GM18907 (cell line): Measurements from ENCODE around the gene ATRIP.

Source experiments
- ATAC-seq: cut with Tn5 transposase; IDR thresholded peaks from one replicate; pipeline ENCODE4 v1.9.1; 2021; ENCODE audit warnings: mild to moderate bottlenecking, moderate library complexity; ENCODE audit not compliant: unreplicated experiment

ATRIP gene

DNA sequence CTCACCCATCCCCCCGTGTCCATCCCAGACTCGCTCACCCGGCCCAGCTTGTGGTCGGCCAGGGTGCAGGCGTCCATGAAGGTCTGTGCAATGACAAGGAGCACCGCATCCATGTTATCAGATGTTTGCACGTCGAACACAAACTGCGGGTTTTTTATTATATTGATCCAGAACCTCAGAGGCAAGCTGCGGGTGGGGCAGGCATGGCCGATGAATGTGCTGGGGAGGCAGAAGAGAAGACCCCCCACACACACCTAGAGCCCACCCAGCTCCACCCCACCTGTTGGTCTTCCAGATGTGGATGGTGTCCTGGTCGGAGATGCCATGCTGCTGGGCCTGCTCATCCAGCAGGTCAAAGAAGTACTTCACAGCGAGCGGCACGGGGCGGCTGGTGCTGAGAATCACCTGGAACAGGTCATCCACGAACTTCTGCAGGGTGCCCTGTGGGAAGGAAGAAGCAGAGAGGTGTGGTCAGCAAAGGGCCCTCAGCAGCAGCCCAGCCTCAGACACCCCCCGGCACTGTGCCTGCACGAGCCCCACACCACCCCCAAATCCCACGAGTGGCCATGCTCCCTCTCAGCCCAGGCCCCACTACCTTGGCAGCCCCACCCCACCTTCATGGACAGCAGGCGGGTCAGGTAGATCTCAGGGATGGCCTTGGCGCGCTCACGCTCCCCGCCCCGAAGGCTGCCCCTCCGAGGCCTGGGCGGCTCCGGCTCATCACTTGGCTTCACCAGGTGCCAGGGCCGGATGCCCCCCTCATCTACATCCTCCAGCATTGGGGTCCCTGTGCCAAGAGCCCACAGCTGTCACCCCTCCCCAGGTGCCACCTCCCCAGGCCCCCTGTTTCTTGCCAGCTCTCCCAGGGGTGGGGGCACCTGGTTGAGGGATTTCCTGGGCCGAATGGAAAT lies 37.0 kb upstream of the ATRIP start:
- ATAC-seq: no peak

DNA sequence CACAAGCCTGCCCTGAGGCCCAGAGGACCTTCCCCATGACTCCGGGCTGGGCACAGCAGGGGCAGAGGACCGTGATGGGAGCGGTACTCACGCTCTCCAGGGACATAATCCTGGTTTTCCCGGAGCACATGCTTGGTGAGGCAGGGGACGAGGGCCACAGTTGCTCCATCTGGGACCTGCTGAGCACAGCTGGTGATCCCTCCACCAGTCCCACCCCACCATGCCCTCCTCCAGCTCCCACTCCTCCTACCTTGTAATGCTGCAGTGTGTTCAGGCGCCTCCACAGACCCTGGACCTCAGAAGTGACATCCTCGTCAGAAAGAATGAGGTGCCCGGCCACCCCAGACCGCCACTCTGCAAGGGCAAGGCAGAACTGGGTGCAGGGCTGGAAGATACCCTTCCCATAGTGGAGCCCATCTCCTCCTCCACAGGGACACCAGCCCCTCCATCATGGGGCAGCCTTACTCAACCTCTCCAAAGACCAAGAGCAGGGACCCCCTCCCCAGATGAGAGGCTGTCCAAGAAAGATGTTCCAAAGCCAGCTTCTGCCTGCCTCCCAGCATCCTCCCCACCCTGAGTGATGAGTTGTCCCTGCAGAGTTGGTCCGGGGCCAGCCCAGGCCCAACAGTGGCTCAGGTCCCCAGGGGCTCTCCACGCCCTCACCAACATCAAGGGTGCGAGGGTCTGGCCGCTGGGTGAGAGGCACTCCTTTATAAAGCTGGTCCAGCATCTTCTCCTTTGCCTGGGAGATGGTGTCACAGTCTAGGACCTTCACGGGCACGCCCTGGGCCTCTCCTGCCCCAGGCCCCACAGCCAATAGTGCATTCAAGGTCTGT lies 36.1 kb upstream of the ATRIP start:
- no peak for ATAC-seq

DNA sequence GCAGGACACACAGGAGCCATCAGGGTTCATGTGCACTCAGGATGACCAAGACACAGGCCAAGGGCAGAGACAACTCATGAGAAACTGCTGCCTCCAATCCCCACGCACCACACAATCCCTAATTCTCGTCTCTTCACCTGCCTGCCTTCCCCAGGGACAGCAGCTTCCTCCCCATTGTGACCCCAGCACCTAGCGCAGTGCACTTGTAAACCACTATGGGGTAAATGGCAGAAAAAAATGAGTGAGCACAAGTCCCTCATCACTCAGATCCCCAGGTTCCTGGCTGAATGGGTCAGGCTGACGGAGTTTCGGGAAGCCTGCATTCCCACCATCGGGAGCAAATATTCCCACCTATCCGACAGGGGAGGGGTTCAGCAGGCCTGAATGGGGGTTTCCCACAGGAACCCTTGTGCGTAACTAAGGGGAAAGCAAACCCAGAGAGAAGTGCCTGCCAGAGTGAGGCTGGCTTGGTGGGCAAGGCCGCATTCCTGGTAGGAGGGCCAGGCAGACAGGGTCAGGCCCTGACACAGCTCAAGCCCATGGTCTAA lies 35.4 kb upstream of the ATRIP start:
- no peak for ATAC-seq

DNA sequence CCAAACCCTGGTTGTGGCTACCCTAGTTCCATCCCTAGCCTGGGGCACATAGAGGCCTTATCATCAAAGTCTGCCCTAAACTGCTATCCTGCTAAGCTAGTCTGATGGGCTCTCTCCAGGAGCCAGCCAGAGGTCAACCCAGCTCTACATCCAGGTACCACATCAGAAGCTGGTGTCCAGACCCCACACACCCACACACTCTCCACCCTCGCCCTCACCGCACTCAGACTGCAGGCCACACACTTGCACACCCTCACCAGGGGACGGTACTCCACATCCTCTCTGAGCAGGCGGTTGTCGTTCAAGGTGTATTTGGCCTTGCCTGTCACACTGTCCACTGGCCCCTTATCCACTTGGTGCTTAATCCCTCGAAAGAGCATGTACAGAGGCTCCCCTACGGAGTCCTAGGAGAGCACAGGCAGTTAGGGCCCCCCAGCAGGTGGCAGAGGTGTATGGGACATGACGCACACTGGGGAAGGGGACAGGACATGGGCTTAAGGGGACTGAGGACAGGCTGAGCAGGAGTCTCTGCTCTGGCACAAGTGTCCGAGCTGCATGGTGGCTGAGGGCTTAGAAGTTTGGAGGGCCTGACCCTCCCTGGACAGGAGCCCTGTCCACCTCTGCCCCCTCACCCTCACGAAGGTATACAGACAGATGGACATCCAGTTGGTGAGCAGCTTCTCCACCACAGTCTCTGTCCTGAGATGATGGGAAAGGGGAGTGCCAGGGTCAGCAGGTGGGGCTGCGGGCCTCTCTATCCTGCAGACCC lies 34.7 kb upstream of the ATRIP start:
- ATAC-seq: no peak

DNA sequence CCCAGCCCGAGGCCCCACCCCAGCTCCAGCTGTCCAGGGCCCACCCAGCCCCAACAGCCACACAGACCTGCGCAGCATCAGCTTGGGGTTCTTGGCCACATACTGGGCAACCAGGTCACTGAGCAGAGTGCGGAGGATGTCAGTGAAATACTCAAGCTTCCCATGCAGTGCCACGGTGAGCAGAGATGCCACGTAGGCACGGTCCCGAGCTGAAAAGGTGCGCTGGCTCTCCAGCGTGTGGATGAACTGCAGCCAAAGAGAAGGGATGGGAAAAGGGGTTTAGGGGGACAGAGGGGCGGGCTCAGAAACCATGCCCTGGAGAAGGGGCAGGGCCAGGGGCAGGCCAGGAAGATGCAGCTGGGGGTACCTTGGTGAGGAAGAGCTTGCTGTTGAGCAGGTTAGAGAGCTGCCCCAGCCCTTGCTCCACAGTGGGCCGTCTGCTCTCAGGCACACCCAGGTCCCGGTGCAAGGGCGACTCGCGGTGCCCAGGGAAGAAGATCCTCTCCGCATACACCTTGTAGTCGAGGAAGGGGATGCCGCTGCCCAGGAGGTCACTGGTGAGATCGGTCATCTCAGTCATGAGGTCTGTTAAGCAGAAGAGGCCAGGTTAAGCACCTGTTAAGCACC lies 34.0 kb upstream of the ATRIP start:
- ATAC-seq: no peak

DNA sequence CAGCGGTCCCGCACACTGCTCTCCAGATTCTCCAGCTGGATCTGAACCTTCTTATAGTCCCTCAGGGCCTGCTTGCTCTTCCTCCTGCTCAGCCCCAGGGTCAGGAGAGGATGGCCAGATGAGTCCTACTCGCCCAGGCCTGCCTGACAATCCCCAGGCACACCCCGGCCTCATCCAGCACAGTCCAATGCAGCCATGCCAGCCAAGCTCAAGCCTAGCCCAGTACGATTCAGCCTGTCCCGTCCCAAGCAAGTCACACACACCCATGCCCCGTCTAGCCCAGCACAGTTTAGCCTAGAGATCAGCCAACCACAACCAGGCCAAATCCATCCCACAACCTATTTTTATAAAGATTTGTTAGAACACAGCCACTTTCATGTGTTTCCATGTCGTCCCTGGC lies 33.5 kb upstream of the ATRIP start:
- no peak for ATAC-seq

DNA sequence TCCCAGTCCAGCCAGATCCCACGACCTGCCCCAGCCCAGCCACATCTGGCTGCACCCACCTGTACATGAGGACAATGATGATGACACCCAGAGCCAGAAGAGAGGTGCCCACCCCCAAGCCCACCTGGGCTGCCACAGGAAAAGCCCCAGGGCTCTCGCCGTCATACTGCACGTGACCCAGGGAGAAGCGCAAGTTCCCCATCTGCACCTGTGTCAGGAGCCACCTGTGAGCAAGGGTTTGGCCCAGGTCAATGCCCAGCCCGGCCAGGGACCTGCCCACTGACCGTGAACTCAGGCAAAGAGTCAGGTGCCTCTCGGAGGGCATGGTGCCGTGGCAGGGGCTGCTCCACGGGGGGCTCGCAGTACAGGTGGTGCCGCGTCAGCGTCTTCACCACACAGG lies 32.9 kb upstream of the ATRIP start:
- ATAC-seq: no peak

DNA sequence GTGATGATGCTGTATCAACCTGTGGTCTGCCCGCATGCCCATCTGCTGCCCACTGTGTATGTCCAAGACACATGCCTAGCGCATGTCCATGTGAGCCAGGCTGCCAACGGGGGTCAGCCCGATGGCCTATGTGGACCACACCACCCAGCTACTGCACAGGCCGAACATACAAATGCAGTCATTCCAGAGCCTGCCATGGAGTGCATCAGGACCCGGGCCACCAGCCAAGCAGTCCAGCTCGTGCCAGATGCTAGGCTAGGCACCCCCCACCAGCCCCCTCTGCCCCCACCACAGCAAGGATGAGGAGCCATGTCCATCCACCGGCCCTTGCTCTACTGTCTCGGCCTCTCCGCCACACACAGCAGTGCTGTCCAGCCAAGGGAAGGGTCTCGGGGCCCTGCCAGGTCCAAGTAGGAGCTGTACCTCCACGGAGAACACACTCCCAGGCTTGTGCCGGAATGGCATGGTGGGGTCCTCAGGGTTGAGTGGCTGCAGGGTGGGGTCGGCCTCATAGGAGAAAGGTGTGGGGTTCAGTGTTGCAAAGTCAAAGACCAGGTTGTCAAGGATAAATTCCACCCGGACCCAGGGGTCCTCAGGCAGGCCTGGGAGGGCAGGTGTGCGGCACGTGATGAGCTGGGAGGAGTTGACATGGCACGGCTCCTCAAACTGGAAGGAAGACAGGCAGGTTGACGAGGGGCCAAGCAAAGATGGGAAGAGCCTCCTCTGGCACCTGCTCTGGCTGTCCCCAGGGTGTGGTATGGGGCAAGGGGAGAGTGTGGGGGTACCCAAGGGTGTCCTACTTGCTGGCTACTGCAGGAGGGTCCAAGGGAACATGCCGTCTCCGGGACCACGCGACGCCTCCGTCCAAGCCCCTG lies 31.9 kb upstream of the ATRIP start:
- no peak for ATAC-seq

DNA sequence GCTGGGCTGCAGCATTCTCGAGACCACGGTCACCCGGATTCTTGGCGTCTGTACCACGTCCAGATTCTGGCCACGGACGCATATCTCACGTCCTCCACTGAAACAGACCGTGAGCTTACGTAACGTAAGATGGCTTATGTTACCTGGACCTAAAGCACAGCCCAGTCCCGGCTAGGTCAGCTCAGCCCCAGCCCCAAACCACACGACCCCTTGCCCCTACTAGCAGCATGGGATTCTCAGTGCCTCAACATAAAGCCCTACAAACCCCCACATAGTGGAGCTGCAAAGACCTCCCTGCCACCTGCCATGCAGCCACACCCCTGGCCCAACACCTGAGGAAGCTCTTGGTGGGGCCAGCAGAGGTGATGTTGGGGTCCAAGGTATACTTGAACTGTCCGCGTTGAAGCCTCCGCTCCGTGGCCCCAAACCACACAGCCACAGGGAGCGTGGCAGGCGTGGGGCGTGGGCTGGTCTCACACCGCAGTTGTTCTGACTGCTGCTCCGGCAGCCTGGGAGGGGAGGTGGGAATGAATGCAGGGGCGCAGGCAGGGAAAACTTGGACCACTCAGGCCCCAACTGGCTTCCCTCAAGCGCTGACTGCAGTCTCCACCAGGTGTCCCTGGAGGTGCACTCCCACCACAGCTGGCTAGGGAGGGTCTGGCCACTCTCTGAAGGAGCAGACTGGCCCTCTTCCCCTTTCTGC lies 31.1 kb upstream of the ATRIP start:
- no peak for ATAC-seq

DNA sequence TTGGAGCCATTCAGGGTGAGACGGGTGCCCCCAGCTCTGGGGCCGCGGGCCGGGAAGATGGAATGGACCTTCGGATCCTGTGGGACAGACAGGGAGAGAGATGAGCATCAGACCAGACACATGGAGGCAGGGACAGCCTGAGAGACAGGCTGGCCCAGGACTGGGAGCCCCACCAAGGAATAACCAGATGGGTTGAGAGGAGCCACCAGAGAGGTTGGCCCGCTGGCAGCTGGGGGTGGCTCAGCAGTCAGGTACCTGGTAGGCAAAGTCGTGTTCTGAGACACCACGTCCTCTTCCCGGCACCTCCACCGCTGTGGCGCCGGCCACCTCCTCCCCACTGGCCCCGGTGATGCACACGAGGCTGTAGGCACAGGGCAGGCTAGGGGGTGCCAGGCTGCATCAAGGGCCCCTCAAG lies 30.4 kb upstream of the ATRIP start:
- no peak for ATAC-seq

DNA sequence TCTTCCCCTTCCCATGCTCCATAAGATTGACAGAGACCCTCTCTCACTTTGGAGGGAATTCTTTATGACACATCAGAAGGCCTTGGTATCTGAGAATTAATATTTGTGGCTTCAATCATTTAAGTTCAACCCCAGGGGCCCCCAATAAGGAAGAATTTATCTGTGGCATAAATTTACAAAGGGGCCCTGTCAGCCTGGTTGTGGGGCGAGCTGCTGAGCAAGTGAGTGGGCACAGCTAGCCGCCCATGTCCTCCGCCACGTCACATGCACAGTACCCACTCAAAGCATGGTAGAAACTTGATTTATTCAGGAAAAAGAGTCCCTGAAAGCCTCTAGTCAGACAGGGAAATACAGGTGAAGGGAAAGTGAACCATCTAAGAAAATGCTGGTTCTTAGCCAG lies 30.0 kb upstream of the ATRIP start:
- no peak for ATAC-seq

DNA sequence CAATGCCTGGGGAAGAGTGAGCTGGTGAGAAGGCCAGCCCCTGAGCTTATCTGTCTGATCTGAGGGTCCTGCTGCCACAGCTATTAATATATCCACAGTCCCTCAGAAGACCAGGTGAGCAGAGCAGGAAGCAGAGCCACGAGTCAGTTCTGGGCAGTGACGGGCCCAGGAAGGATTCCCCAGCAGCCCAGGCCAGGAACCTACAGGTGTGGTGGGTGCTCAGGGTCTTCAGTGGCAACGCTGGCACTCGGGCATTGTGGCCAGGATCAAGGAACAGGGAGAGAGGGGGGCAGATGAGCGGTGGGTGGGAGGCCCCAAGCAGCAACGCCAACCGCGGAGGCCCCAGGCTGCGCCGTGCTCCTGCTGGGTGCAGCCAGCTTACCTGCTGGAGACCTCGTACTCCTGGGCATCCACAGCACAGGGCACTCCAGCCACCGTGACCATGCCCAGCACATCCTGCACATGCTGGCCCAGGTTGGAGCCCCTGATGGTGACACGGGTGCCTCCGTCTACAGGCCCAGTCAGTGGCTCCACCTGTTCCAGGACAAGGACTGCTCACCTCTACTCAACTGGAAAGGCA lies 28.9 kb upstream of the ATRIP start:
- ATAC-seq: no peak

DNA sequence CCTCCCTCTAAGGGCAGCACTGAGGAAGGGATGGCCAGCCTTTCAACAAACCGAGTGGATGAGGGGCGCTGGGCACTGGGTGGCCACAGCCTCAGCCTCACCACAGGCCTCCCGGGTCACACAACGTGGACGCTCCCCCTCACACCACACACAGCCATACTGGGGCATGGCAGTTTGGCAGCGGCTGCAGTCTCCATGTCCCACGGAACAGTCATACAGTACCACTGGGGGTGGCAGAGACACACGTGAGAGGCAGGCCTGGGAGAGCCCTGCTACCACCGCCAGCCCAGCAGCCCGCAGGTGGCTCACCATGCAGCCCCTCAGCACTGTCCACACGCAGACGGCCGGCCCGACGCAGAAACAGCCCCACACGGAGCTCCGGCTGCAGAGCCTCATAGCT lies 28.4 kb upstream of the ATRIP start:
- no peak for ATAC-seq

DNA sequence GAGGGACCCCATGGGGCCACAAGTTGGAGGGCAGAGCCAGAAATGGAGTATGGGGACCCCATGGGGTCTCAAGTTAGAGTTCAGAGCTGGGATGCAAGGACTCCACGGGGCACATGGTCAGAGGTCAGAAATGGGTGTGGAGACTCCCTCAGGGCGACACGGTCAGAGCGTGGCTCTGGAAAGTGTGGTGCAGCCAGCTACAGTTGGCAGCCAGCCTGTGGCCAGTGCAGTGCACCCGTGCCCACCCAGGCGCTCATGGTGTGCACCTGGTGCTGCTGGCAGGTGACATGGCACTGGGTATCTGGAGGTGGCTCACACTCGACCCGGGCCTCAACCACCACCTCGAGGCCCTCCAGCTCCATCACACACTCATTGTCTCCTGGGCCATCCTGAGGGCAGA lies 27.9 kb upstream of the ATRIP start:
- ATAC-seq: no peak

DNA sequence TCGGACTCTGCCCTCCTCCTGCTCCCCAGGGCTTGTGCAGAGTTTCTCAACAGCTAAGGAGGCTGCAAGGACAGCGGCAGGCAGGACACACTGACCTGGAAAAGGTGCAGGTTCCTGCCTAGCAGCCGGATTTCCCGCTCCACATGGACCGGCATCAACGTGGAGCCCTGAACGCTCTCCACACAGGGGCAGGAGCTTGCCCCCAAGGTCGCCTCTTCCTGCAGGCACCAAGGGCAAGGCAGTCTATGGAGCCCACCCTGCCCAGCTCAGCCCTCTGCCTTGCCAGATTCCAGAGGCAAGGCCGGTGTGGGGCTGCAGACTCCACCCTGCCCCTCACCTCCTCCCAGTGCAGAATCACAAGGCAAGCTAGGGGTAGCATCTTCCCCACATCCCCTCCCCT lies 27.4 kb upstream of the ATRIP start:
- ATAC-seq: no peak

DNA sequence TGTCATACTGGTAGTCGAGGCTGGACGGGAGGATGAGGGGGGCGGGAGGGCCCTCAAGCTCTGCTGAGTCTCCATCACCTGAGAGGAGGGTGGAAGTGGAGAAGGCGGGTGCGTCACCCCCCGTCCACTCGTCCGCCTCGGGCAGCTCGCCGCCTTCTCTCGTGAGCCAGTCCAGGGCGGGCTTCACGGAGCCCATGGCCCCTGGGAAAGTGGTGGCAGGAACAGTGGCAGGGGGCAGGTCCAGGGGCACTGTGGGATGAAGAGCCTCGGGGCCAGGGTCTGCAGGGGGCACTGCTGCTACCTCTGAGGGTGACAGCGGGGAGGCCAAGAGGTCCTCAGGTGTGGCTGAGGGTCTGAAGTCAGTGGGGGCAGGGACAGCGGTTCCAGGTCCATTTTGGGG lies 26.9 kb upstream of the ATRIP start:
- no peak for ATAC-seq

DNA sequence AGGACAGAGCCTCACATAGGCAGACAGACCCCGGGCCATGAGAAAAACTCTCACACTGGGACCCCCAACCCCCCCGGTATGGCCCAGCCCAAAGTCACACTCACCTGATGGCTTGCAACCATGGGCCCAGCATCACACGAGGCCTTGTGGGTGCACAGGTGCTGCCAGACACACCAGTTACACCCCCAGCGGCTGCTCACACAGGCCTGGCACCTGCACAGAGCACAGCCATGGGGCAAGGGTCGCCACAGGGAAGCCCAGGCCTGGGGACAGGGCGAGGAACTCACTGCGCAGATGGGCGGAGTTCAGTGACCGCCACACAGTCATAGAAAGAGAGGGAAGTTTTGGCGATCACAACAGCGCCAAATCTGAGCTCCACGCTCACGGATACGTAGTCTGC lies 26.0 kb upstream of the ATRIP start:
- ATAC-seq: no peak

DNA sequence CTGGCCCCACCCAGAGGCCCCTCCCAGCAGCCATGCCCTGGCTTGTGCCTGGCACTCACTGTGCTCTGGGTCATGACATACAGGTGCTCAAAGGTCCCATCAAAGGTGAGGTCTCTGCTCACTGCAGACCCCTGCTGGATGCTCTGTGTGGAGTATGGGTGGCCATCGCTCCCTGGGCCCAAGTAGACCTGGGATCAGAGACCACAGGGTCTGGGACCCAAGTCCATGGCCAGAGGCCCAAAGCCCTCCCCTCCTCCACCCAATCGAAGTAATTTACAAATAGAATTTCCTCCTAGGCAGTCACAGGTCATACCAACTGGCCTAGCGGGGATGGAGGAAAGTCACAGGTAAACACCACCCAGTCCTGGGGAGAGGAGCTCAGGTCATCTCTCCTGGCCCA lies 24.3 kb upstream of the ATRIP start:
- ATAC-seq: no peak

DNA sequence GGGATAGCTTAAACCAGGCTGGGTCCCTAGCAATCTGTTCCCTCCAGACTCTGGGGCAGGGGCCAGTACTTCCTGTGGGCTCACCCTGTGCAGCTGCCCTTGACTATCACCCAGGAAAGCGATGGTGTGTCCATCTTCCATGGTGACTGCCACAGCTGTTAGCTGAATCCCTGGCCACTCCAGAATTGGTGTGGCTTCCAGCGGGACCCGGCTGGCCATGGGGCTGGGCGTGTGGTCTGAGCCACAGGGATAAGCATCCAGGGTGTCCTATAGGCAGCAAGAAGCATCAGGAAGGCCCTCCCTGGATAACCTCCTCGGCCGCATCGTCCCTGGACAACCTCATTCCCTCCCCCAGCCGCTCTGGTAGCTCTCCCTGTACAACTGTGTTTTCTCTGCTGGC lies 23.9 kb upstream of the ATRIP start:
- ATAC-seq: no peak
